Measurements from ENCODE around the gene KLHDC7A.

Gene KLHDC7A

GRCh38 chr1:18501833-18502232 lies 21.1 kb downstream of the KLHDC7A start:
- no peaks in the 10 kb centered on the region for H3K36me3 ChIP-seq
- H3K4me3 ChIP-seq: no peak overlapping the region
- no peak overlapping the region for H3K9ac ChIP-seq
- no peak for TF ChIP-seq Cebpa-rat (IDR thresholded peaks at IDR 0.05)
- peaks cover 19% of the 10 kb centered on the region for H3K9me3 ChIP-seq
- H3K4me1 ChIP-seq: peaks cover 6% of the 10 kb centered on the region; the same call in 1 of the 2 replicates
- H3K27ac ChIP-seq: no peak overlapping the region
- H4K20me1 ChIP-seq: no peaks in the 10 kb centered on the region
- H3K4me2 ChIP-seq: no peak overlapping the region
- H3K27me3 ChIP-seq: no peaks in the 10 kb centered on the region

- no peaks in the 10 kb centered on the region for H3K4me1 ChIP-seq
- no peak for TF ChIP-seq Cebpa-rat (IDR thresholded peaks at IDR 0.05)
- no peaks in the 10 kb centered on the region for H3K36me3 ChIP-seq
- H3K9ac ChIP-seq: no peak overlapping the region
- no peaks in the 10 kb centered on the region for H4K20me1 ChIP-seq
- H3K9me3 ChIP-seq: peaks cover 22% of the 10 kb centered on the region
- no peaks in the 10 kb centered on the region for H3K27me3 ChIP-seq
- H3K27ac ChIP-seq: no peak overlapping the region
- H3K4me3 ChIP-seq: no peak overlapping the region
- H3K4me2 ChIP-seq: no peak overlapping the region
Measured at GRCh38 chr1:18504609-18505008, 23.9 kb downstream of the KLHDC7A start.

DNA sequence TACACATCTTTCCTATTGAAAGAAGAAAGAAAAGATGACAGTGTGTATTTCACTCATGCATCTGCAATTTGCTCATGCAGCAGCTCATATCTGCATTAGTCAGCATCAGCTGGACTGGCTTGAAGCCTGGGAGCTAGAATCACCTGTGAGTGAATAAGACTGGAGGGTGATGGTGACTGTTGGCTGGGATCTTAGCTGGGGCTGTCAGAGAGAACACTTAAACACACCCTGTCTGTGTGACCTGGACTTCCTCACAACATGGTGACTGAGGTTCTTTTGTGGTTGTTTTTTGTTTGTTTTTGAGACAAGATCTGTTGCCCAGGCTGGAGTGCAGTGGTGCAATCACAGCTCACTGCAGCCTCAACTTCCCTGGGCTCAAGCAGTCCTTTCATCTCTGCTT lies 24.9 kb downstream of the KLHDC7A start:
- Histone ChIP-seq H3K9me3 (peaks cover 22% of the 10 kb centered on the region), H3K4me3 (no peak overlapping the region), H3K4me1 (no peaks in the 10 kb centered on the region), H3K27ac (no peak overlapping the region), H3K4me2 (no peak overlapping the region), H3K9ac (no peak overlapping the region), H3K36me3 (no peaks in the 10 kb centered on the region), H3K27me3 (no peaks in the 10 kb centered on the region), H4K20me1 (no peaks in the 10 kb centered on the region)
- no peak for TF ChIP-seq Cebpa-rat (IDR thresholded peaks at IDR 0.05)

DNA sequence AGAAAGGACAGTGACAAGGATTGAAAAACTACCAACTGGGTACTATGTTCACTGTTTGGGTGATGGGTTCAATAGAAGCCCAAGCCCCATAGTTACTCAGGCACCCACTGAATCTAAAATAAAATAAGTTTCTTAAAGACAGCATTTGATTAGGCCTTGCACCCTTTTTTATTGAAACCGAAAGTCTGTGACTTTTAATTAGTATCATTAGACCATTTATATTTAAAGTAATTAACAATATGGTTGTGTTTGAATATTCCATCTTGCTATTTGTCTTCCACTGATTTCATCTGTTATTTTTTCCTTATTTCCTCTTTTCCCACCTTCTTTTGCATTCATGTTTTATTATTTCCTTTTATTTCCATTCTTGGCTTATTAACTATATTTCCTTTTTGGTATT lies 27.4 kb downstream of the KLHDC7A start:
- Histone ChIP-seq H3K9ac (no peak overlapping the region), H3K36me3 (no peaks in the 10 kb centered on the region), H3K27ac (no peak overlapping the region), H3K27me3 (no peaks in the 10 kb centered on the region), H3K4me2 (no peak overlapping the region), H3K4me1 (no peaks in the 10 kb centered on the region), H3K4me3 (no peak overlapping the region), H3K9me3 (peaks cover 22% of the 10 kb centered on the region), H4K20me1 (no peaks in the 10 kb centered on the region)
- no peak for TF ChIP-seq Cebpa-rat (IDR thresholded peaks at IDR 0.05)

DNA sequence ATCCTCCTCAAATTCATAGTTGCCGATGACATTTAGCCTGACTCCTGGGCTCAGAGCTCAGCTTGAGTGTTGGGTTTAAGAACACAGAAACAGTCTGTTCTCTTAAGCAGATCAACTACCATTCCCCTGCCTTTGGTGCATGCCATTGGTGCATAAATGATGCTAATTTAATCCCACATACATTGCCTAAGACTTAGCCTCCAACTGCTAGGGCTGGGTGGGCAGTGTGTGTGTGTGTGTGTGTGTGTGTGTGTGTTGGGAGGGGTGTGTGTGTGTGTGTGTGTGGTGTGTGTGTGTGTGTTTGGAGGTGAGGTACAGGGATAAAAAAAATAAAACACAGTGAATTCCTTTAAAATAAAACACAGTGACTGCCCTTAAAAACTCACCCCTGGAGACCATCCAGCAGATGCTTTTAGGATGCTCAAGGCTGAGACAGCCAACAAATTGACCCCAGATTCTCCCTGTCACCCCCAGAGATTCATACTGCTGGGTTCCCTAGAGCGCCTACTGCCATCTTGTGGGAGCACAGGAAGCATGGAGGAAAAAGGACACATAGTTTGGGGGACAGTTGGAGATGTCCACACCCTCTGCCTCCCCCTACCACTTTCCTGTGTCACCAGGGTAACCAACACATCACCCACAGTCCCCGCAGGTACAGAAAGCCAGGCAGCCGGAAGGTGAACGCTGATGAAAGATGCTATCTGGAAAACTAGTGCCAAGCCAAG lies 30.6 kb downstream of the KLHDC7A start:
- H3K4me1 ChIP-seq: no peaks in the 10 kb centered on the region
- no peaks in the 10 kb centered on the region for H3K36me3 ChIP-seq
- H3K4me3 ChIP-seq: no peak overlapping the region
- no peak overlapping the region for H3K4me2 ChIP-seq
- TF ChIP-seq Cebpa-rat (IDR thresholded peaks at IDR 0.05): no peak
- no peaks in the 10 kb centered on the region for H3K27me3 ChIP-seq
- H3K27ac ChIP-seq: no peak overlapping the region
- no peaks in the 10 kb centered on the region for H4K20me1 ChIP-seq
- H3K9ac ChIP-seq: no peak overlapping the region
- H3K9me3 ChIP-seq: peaks cover 23% of the 10 kb centered on the region

DNA sequence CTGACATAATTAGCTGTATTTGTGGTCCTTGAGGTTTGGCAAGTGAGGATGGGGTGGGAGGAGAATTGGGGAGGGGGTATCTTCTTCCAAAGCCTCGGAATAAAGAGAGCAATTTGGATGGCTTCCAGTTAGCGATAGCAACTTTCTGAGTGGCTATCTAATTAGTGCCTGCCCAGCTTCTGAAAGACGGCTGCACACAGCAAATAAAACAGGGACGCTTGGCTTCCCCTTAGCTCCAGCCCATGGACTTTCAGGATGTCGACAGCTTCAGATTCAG lies 31.1 kb downstream of the KLHDC7A start:
- Histone ChIP-seq H3K4me1 (no peaks in the 10 kb centered on the region), H3K9ac (no peak overlapping the region), H3K9me3 (peaks cover 23% of the 10 kb centered on the region), H3K36me3 (no peaks in the 10 kb centered on the region), H3K27ac (no peak overlapping the region), H4K20me1 (no peaks in the 10 kb centered on the region), H3K4me2 (no peak overlapping the region), H3K4me3 (no peak overlapping the region), H3K27me3 (no peaks in the 10 kb centered on the region)
- TF ChIP-seq Cebpa-rat (IDR thresholded peaks at IDR 0.05): no peak

- TF ChIP-seq Cebpa-rat (IDR thresholded peaks at IDR 0.05): no peak
- no peaks in the 10 kb centered on the region for H4K20me1 ChIP-seq
Measured at GRCh38 chr1:18512883-18513282, 32.2 kb downstream of the KLHDC7A start.

GRCh38 chr1:18513995-18514394 lies 33.3 kb downstream of the KLHDC7A start:
- Histone ChIP-seq H3K36me3 (no peaks in the 10 kb centered on the region), H3K4me3 (no peak overlapping the region), H3K9ac (no peak overlapping the region), H3K4me1 (no peaks in the 10 kb centered on the region), H3K9me3 (peaks cover 13% of the 10 kb centered on the region), H3K27ac (no peak overlapping the region), H3K4me2 (no peak overlapping the region), H3K27me3 (no peaks in the 10 kb centered on the region), H4K20me1 (no peaks in the 10 kb centered on the region)
- no peak for TF ChIP-seq Cebpa-rat (IDR thresholded peaks at IDR 0.05)

More at GRCh38 chr1:18512883-18513282, 32.2 kb downstream of the KLHDC7A start:
- H3K27me3 ChIP-seq: no peaks in the 10 kb centered on the region
- no peaks in the 10 kb centered on the region for H3K4me1 ChIP-seq
- peaks cover 16% of the 10 kb centered on the region for H3K9me3 ChIP-seq
- H3K27ac ChIP-seq: no peak overlapping the region
- H3K4me3 ChIP-seq: no peak overlapping the region
- no peak overlapping the region for H3K9ac ChIP-seq
- H3K4me2 ChIP-seq: no peak overlapping the region
- H3K36me3 ChIP-seq: no peaks in the 10 kb centered on the region

GRCh38 chr1:18515120-18515667 lies 34.5 kb downstream of the KLHDC7A start:
- Histone ChIP-seq H3K4me2 (no peak overlapping the region), H3K27ac (no peak overlapping the region)
- TF ChIP-seq Cebpa-rat (IDR thresholded peaks at IDR 0.05): no peak

GRCh38 chr1:18516473-18516872 lies 35.7 kb downstream of the KLHDC7A start:
- Histone ChIP-seq H4K20me1 (no peaks in the 10 kb centered on the region), H3K4me2 (no peak overlapping the region), H3K27me3 (no peaks in the 10 kb centered on the region), H3K9ac (no peak overlapping the region), H3K9me3 (peaks cover 13% of the 10 kb centered on the region), H3K4me3 (no peak overlapping the region), H3K4me1 (no peaks in the 10 kb centered on the region), H3K27ac (no peak overlapping the region), H3K36me3 (no peaks in the 10 kb centered on the region)
- TF ChIP-seq Cebpa-rat (IDR thresholded peaks at IDR 0.05): no peak

More at GRCh38 chr1:18515120-18515667, 34.5 kb downstream of the KLHDC7A start:
- H3K27me3 ChIP-seq: no peaks in the 10 kb centered on the region
- H3K9ac ChIP-seq: no peak overlapping the region
- H4K20me1 ChIP-seq: no peaks in the 10 kb centered on the region
- H3K36me3 ChIP-seq: no peaks in the 10 kb centered on the region
- no peaks in the 10 kb centered on the region for H3K4me1 ChIP-seq
- H3K4me3 ChIP-seq: no peak overlapping the region
- peaks cover 13% of the 10 kb centered on the region for H3K9me3 ChIP-seq

Data from BLaER1 (cell line).